ENCODE measurements around the gene CLDN2. TPM values are rescaled to one million over a fixed set of nuclear protein-coding genes. Genes with fewer than 3 reads are reported as not detected.

Gene CLDN2
- polyA plus RNA-seq, 1 of the 3 experiments (the other 2 are of a cell fraction): 0.36 TPM

DNA sequence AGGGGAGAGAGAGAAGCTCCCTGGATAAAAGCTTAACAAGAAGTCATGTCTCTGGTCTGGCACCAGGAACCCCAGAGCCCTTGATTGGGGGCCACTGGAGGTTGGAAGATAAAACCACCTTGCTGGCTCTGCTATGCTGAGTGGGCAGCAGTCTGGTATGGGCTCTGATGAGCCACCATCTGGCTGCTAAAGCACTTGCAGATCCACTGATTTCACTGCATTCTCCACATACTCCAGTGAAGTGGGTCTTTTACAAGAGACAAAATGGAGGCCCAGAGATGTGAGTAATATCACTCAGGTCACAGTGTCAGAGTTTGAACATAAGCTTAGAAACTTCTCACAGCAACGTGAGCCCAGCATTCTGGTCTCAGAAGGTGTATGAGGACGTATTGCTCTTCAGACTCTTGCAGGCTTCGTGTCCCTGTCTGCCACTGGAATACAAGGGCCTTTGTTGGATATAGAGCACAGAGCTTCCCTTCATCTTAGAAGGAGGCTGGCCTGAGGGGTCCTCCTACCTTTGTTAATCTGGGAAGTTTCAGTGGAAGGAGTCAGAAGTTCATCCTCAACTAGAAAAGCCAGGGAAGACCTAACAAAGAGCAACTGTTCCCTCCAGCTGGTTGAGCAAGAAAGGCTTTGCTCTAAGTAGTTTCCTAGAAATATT, 11.8 kb downstream of the CLDN2 start:
- no peak overlapping the region for H3K4me2 ChIP-seq
- peaks cover 14% of the 10 kb centered on the region; the same call in 1 of the 2 replicates for H3K27me3 ChIP-seq (ENCODE audit: insufficient read depth)
- no peak for DNase-seq
- no peaks in the 10 kb centered on the region for H3K9me3 ChIP-seq
- H3F3A ChIP-seq (replicated peaks; ENCODE audit: insufficient read depth): no peaks in the 10 kb centered on the region
- H3K4me3 ChIP-seq (ENCODE audit: low read depth in 2 of 2, low read length in 1 of 2): no peak overlapping the region
- H3K9me2 ChIP-seq: no peaks in the 10 kb centered on the region
- no peak overlapping the region for H3K9ac ChIP-seq
- H3K27ac ChIP-seq (ENCODE audit: low read depth in 2 of 2, low read length in 1 of 2): no peak overlapping the region
- TF ChIP-seq REST (IDR thresholded peaks at IDR 0.05; ENCODE audit: low read depth, low read length): no peak
- TF ChIP-seq, protein P1, sequence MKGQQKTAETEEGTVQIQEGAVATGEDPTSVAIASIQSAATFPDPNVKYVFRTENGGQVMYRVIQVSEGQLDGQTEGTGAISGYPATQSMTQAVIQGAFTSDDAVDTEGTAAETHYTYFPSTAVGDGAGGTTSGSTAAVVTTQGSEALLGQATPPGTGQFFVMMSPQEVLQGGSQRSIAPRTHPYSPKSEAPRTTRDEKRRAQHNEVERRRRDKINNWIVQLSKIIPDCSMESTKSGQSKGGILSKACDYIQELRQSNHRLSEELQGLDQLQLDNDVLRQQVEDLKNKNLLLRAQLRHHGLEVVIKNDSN (IDR thresholded peaks at IDR 0.05; ENCODE audit: borderline replicate concordance, low read depth): no peak
- no peak for TF ChIP-seq TCF12 (IDR thresholded peaks at IDR 0.05)
- no peak for TF ChIP-seq GATA2 (CRISPR knock-in tag; IDR thresholded peaks at IDR 0.05)
- no peak for TF ChIP-seq RFX5 (IDR thresholded peaks at IDR 0.05; ENCODE audit: low read length)
- TF ChIP-seq CHD2 (IDR thresholded peaks at IDR 0.05; ENCODE audit: low read length, partially characterized antibody): no peak
- TF ChIP-seq RXRA (IDR thresholded peaks at IDR 0.05; ENCODE audit: borderline replicate concordance, low read depth): no peak
- no peak for TF ChIP-seq JUND (IDR thresholded peaks at IDR 0.05)
- TF ChIP-seq MEF2A (IDR thresholded peaks at IDR 0.05; ENCODE audit: borderline replicate concordance, low read depth): no peak
- no peak for TF ChIP-seq MAX (IDR thresholded peaks at IDR 0.05; ENCODE audit: low read depth)
- no peak for TF ChIP-seq EZH2phosphoT487 (IDR thresholded peaks at IDR 0.05; ENCODE audit: borderline replicate concordance, low read depth)
- TF ChIP-seq RCOR1 (IDR thresholded peaks at IDR 0.05; ENCODE audit: low read length): no peak
- peaks cover 0 to 2% of the 10 kb centered on the region in 2 experiments; a peak in 1 of 4 replicates for H3K4me1 ChIP-seq (ENCODE audit: control insufficient read depth in 1 of 2, insufficient read depth in 2 of 2, low read depth in 1 of 2, low read length in 1 of 2)
- H4K20me1 ChIP-seq (ENCODE audit: insufficient read depth): no peaks in the 10 kb centered on the region
- H2AFZ ChIP-seq (ENCODE audit: low read depth): no peak overlapping the region
- H3K36me3 ChIP-seq (replicated peaks in 1 of 2; ENCODE audit: control insufficient read depth in 1 of 2, insufficient read depth in 2 of 2, low read length in 1 of 2): no peaks in the 10 kb centered on the region
- ChIA-PET CTCF (interaction anchor here (1.3 to 1.8 kb wide), 2 partner anchors 21 to 37 kb away, joined by 5 read pairs; no protein-coding TSS in a partner anchor), POLR2A (no interaction called here)
- H3K79me2 ChIP-seq (ENCODE audit: insufficient read depth): no peaks in the 10 kb centered on the region
- 51% methylated on average over 3 of the region's 3 CpGs for WGBS (ENCODE audit: low lambda C conversion rate)

DNA sequence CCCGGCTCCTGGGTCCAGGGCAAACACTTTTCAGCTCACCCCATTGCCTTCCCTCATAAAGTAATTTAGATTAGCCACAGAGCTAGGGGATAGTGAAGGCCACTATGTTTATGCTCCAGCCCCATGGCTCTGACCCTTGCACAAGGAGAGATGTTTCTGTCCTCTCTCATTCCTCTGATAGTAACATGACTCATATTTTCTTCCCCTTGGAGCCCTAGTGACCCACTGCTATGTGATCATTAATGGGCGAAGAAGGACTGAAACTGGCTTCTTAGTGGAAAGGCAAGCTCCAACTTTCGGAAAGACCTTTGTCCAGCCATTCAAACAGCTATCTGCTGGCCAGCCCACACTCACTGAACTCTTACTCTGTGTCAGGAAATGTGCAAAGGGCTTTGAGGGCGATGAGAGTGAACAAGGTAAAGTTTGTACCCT, 12.3 kb downstream of the CLDN2 start:
- H3K27ac ChIP-seq (ENCODE audit: low read depth in 2 of 2, low read length in 1 of 2): no peak overlapping the region
- no peaks in the 10 kb centered on the region for H3K36me3 ChIP-seq (replicated peaks in 1 of 2; ENCODE audit: control insufficient read depth in 1 of 2, insufficient read depth in 2 of 2, low read length in 1 of 2)
- no peak overlapping the region for H3K4me2 ChIP-seq
- no peak overlapping the region for H2AFZ ChIP-seq (ENCODE audit: low read depth)
- H3K9me3 ChIP-seq: no peaks in the 10 kb centered on the region
- H3K27me3 ChIP-seq (ENCODE audit: insufficient read depth): peaks cover 14% of the 10 kb centered on the region; the same call in 1 of the 2 replicates
- H3K4me1 ChIP-seq (ENCODE audit: control insufficient read depth in 1 of 2, insufficient read depth in 2 of 2, low read depth in 1 of 2, low read length in 1 of 2): peaks cover 0 to 2% of the 10 kb centered on the region in 2 experiments; a peak in 1 of 4 replicates
- H3K4me3 ChIP-seq (ENCODE audit: low read depth in 2 of 2, low read length in 1 of 2): no peak overlapping the region
- ChIA-PET CTCF (interaction anchor here (1.3 to 1.8 kb wide), 2 partner anchors 20 to 38 kb away, joined by 5 read pairs; no protein-coding TSS in a partner anchor), POLR2A (no interaction called here)
- WGBS (ENCODE audit: low lambda C conversion rate): 52% methylated on average over 4 of the region's 4 CpGs
- no peaks in the 10 kb centered on the region for H3K9me2 ChIP-seq
- H3K9ac ChIP-seq: no peak overlapping the region
- H3K79me2 ChIP-seq (ENCODE audit: insufficient read depth): no peaks in the 10 kb centered on the region
- H3F3A ChIP-seq (replicated peaks; ENCODE audit: insufficient read depth): no peaks in the 10 kb centered on the region
- DNase-seq: no peak
- H4K20me1 ChIP-seq (ENCODE audit: insufficient read depth): no peaks in the 10 kb centered on the region
- TF ChIP-seq, protein P1 (IDR thresholded peaks at IDR 0.05; ENCODE audit: borderline replicate concordance, low read depth): no peak
- TF ChIP-seq RAD21 (IDR thresholded peaks at IDR 0.05; ENCODE audit: low read length) (no peak), FOXM1 (IDR thresholded peaks at IDR 0.05; ENCODE audit: low read depth) (no peak), CHD2 (IDR thresholded peaks at IDR 0.05; ENCODE audit: low read length, partially characterized antibody) (no peak), EP300 (IDR thresholded peaks at IDR 0.05; ENCODE audit: borderline replicate concordance in 1 of 2, low read depth in 1 of 2, low read length in 1 of 2) (no peak), TAF1 (IDR thresholded peaks at IDR 0.05; ENCODE audit: borderline replicate concordance, low read depth, low read length) (no peak), MEF2A (IDR thresholded peaks at IDR 0.05; ENCODE audit: borderline replicate concordance, low read depth) (no peak)
- TF ChIP-seq, protein P2, sequence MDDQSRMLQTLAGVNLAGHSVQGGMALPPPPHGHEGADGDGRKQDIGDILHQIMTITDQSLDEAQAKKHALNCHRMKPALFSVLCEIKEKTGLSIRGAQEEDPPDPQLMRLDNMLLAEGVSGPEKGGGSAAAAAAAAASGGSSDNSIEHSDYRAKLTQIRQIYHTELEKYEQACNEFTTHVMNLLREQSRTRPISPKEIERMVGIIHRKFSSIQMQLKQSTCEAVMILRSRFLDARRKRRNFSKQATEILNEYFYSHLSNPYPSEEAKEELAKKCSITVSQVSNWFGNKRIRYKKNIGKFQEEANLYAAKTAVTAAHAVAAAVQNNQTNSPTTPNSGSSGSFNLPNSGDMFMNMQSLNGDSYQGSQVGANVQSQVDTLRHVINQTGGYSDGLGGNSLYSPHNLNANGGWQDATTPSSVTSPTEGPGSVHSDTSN (IDR thresholded peaks at IDR 0.05): no peak
- TF ChIP-seq, protein P3, sequence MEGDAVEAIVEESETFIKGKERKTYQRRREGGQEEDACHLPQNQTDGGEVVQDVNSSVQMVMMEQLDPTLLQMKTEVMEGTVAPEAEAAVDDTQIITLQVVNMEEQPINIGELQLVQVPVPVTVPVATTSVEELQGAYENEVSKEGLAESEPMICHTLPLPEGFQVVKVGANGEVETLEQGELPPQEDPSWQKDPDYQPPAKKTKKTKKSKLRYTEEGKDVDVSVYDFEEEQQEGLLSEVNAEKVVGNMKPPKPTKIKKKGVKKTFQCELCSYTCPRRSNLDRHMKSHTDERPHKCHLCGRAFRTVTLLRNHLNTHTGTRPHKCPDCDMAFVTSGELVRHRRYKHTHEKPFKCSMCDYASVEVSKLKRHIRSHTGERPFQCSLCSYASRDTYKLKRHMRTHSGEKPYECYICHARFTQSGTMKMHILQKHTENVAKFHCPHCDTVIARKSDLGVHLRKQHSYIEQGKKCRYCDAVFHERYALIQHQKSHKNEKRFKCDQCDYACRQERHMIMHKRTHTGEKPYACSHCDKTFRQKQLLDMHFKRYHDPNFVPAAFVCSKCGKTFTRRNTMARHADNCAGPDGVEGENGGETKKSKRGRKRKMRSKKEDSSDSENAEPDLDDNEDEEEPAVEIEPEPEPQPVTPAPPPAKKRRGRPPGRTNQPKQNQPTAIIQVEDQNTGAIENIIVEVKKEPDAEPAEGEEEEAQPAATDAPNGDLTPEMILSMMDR (IDR thresholded peaks at IDR 0.05): no peak

Data from SK-N-SH (cell line).